ENCODE results near the gene IGSF6.
A peak's percentile ranks its signal among the peaks of the same experiment; 100 is the strongest.
"Not testable (repeated sequence)": the region's sequence is repeated elsewhere in the genome, so short reads cannot be mapped to it uniquely, and the experiment has no call there.

Gene IGSF6, protein sequence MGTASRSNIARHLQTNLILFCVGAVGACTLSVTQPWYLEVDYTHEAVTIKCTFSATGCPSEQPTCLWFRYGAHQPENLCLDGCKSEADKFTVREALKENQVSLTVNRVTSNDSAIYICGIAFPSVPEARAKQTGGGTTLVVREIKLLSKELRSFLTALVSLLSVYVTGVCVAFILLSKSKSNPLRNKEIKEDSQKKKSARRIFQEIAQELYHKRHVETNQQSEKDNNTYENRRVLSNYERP

DNA sequence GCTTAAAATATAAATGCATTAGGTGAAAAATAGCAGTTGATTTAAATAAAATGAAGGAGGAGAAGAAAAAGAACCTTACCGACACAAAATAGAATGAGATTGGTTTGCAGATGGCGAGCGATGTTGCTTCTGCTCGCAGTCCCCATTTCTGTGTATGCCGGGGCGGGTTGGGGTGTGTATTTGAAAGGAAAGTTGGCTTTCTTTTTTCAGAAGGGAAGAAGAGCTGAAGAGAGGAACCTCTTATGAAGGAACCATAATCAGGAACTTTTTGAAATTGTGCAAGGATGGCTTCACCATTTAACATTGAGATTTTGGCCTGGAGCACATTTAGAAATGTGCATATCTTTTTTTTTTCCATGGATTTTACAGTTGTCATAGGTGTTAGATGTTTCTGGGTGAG, at the start of gene IGSF6:
TSS of gene IGSF6 (minus strand) at position 156 of the 400 bp plus-strand sequence. CDS start at position 146, 10 bp downstream.
- no peak for DNase-seq

DNA sequence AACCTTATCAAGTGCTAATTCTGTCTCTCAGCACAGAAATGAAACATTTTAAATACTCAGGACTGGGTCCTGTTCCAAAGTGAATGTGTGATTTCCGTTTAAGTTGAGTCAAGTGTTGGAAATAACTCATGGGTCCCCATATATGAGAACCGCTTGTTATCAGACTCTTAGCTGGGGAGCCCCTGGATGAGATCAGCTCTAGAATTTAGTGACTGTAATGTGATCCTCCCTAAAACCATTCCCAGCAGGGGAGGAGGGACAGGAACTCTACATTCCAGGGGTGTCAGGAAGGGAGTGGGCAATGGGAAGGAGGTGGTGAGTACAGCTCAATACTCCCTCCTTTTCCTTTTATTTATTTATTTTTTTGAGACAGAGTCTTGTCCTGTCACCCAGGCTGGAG, 48.9 kb upstream of the IGSF6 start:
- DNase-seq: no peak

DNA sequence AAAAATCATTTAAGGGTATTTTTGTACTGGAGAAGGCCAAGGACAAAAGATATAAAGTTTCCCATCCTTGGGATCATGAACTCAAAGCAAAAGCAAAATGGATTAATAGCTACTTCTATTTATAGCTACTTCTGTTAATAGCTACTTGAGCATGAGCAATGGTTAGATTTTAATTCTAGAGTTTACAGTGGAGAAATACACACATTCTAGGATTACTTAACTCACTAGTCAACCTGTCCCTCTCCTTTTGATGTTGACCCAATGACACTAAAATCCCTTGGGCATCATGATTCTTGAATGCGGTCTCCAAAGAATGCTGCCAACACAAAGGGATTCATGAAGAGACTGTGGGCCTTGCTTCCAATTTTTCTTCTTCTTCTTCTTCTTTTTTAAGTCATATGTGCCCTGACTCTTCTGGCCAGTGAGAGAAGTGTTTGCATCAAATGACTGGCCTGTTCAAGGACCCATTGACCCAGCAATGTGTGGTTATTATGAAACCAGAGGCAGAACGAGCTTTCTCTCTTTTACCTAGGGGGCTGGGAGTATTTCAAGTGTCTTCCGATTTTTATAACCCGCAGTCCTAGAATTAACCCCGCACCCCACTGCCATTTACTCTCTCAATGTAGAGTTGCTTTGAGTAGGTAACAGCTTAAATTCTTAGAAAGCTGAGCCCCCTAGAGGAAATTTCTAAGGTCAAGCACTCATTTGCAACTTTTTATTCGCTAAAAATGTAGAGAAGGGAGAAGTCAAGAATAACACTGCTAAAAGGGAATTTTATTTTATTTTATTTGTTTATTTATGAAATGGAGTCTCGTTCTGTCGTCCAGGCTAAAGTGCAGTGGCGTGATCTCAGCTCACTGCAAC, 46.0 kb upstream of the IGSF6 start:
- DNase-seq: no peak

DNA sequence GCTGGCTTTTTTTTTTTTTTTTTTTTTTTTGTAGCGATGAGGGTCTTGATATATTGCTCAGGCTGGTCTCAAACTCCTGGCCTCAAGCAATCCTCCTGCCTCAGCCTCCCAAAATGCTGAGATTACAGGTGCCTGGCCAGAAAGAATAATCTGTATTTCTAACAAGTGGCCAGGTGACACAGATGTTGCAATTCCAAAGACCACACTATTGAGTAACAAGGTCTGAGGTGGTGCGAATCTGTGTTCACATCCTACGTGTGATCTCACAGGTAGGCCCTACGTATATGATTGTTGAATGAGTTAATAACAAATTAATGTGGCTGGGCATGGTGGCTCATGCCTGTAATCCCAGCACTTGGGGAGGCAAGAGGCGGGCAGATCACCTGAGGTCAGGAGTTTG, 44.6 kb upstream of the IGSF6 start:
- no peak for DNase-seq

DNA sequence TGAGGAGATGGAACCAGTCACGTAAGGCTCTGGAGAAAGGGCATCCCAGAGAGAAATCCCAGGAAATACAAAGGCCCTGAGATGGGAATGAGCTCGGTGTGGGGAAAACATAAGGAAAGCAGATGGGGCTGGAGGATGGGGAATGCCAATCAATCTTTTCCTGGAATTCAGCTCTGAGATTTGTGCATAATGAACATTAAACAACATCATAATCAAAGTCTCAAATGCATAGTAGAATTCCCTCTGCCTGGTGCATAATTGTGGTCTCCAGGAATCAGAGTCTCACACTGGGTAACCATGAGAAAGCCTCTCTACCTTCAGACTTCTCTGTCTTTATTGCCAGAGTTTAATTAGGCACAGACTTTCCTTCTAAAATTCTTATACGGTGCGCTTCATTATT, 42.2 kb upstream of the IGSF6 start:
- DNase-seq: no peak

DNA sequence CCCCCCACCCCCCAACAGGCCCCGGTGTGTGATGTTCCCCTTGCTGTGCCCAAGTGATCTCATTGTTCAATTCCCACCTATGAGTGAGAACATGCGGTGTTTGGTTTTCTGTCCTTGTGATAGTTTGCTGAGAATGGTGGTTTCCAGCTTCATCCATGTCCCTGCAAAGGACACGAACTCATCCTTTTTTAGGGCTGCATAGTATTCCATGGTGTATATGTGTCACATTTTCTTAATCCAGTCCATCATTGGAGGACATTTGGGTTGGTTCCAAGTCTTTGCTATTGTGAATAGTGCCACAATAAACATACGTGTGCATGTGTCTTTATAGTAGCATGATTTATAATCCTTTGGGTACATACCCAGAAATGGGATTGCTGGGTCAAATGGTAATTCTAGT, 38.6 kb upstream of the IGSF6 start:
- not testable (repeated sequence) for DNase-seq

DNA sequence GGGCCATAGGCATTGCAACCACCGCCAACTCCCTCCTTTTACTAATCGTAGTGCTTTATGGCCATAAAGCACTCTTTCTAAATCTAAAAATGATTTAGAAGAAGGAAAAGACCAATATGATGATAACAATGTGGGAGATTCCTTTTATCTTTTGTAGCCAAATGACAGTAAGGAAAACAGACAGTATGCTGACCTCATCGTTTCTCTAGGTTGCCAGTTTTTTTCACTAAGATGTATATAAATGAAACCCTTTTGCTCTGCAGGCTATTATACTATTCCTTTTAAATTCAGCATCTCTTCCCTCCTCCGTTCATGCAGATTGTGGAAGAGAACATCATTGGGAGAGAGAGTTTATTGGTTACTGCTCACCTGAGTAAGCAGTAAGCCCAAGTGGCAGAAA, 36.7 kb upstream of the IGSF6 start:
- DNase-seq: no peak

DNA sequence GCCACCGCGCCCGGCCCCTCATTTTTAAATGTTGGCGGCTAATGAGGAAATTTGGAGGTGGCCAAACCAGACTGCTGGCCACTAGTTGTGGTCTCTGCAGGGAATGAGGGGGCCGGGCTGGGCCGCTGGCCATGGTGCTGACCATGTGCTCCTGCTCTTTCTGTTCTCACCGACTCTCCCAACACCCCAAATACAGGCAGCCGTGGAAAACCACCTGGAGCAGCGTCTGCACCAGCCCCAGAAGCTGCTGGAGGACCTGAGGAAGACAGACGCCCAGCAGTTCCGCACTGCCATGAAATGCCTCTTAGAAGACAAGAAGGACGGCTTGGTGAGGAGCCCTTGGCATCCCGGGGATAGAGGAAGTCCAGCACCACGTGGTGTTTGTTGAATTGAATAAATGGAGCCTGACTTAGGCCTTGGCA, 32.6 kb upstream of the IGSF6 start:
- no peak for DNase-seq

DNA sequence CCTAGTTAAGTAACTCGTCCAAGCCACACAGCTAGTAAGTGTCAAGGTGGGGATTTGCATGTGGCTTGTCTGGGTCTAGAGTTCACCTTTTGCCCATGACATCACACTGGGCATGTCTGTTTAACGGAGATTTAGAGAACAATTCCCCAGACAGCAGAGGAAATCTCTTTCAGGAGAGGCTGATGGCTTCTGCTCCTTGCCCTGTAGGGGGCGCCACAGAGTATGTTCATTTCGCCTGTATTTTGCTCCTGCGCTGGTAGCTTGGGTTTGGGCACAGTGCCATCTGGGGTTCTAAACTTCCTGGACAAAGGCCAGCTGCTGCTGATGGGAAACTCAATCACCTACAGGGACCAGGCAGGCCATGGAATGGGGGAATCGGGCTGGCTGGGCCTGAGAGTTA, 31.8 kb upstream of the IGSF6 start:
- no peak for DNase-seq

DNA sequence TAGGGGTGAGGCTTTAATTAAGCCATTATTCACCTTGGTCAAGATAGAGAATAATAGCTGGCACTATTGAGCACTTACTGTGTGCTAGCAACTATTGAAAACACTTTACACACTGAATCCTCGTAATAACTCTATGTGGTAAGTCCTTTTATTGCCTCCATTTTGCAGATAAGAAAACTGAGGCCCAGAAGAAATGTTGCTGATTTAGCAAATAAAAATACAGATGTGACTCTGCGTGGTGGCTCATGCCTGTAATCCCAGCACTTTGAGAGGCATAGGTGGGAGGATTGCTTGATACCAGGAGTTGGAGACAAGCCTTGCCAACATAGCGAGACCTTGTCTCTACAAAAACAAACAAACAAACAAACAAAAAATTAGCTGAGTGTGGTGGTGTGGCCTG, 30.8 kb upstream of the IGSF6 start:
- DNase-seq: no peak

DNA sequence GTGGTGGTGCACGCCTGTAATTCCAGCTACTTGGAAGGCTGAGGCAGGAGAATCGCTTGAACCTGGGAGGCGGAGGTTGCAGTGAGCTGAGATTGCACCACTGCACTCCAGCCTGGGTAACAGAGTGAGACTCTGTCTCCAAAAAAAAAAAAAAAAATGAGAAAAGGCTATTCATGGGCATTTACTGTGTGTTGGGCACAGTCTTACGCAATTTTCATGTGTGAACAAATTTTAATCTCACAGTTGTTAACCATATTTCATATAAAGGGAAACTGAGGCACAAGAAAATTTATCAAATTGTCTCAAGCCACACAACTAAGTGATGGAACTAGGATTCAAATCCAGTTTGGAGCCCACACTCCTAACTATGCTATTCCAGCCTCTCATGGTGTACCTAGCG, 28.3 kb upstream of the IGSF6 start:
- DNase-seq: not testable (repeated sequence)

DNA sequence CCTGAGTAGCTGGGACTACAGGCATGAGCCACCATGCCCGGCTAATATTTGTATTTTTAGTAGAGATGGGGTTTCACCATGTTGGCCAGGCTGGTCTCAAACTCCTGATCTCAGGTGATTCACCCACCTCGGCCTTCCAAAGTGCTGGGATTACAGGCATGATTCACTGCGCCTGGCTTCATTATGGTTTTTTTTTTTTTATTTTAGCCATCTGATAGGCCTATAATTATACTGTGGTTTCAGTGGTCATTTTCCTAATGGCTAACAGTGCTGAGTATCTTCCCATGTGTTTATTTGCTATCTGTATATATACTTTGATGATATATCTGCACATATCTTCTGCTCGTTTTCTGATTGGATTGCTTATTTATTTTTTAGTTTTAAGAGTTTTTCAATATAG, 22.0 kb upstream of the IGSF6 start:
- not testable (repeated sequence) for DNase-seq

DNA sequence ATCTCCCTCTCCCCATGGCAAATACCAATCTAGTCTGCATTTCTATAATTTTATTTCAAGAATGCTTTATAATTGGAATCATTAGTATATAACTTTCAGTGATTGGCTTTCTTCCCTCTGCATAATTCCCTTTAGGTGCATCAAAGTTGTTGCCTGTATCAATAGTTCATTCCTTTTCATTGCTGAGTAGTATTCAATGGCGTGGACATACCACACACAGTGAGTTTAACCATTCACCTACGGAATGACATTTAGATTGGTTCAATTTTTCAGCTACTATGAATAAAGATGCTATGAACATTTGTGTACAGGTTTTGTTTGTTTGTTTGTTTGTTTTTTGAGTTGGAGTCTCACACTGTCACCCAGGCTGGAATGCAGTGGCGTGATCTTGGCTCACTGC, 21.1 kb upstream of the IGSF6 start:
- no peak for DNase-seq

DNA sequence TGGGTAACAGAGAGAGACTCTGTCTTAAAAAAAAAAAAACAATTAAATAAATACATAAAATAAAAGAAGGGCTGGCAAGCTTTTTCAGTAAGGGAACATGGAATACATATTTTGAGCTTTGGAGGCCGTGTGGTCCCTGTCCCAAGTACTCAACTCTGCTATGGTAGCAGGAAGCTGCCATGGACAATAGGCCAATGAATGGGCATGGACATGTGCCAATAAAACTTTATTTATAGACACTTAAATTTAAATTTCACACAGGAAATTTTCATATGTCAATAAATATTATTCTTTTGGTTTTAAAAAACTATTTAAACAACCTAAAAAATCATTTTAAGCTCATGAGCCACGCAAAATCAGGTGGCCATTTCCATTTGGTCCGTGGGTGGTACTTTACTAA, 15.2 kb upstream of the IGSF6 start:
- DNase-seq: no peak

DNA sequence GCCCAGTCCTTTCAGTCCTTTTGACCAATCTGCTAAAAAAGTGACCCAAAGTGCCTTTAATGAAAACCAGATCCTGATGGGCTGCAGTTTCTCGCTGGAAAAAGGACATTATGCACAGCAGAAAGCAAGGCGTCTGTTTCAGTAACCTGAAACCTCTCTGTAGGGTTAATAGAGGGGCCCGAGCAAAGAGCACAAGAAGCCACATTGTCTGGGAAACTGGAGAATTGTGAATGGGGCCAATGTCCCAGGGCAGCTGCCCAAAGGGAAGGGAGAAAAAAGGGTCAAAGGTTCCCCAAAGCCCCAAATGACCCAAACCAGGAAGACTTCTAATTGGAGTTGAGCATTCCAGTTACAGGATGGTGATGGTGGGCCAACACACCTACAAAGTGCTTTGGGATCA, 14.4 kb upstream of the IGSF6 start:
- DNase-seq: no peak

DNA sequence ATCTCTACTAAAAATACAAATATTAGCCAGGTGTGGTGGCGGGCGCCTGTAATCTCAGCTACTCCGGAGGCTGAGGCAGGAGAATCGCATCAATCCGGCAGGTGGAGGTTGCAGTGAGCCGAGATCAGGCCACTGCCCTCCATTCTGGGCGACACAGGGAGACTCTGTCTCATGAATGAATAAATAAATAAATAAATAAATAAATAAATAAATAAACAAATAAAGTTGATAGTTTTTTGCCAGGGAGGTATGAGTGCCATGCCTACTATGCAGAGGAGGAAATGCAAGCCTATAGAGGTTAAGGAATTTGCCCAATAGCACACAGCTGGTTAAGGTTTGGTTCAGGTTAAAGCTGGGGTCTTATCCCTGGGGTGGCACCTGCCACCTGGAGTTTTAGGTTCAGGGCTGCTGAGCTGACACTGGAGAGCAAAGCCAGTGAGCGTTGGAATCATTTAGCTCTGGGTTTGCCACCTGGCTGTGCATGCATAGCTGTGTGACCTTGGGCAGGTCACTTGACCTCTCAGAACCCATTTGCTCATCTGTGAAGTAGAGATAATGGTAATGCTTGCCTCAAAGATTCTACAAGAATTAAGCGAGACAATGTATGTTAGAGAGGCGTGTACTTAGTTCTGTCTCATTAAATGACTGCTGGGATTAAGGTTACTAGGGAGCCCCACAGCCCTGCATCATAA, 12.5 kb upstream of the IGSF6 start:
- DNase-seq: no peak

DNA sequence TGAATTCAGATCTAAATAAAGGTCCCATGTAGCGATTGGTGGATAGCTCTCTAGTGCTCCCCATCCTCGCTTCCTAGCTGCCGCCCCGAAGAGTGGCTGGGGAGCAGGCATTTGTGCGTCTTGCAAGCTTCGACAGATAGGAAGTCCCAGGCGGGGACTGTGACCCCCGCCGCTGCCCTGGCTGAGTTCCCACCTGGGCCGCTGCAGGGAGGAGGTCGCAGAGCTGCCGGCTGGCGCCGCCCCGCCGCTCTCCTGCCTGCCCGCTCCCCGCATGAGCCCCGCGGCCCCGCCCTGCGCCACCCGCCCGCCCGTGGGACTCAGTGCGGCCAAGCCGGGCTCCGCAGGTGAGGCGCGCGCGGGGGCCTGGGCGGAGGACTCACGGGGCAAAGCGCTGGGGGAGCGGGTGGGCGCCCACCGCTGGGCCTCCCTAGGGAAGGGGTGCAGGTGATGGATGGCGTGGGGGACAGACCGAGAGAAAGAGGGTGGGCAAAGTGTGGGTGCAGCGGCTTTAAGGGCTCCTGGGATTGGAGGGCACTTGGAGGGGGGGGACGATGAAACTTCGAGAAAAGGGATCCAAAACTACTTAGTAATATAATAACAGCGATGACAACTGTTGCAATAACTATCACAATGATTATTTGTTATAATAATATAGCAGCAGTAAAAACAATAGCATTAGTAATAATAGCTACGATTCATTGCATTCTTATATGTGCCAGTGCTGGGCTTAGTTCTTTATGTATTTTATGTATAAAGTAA, 11.7 kb upstream of the IGSF6 start, which contains the start of gene OTOA:
TSS of gene OTOA (plus strand) at position 80 of the 759 bp plus-strand sequence. CDS start 14,547 bp downstream, outside the sequence.
- DNase-seq: no peak

DNA sequence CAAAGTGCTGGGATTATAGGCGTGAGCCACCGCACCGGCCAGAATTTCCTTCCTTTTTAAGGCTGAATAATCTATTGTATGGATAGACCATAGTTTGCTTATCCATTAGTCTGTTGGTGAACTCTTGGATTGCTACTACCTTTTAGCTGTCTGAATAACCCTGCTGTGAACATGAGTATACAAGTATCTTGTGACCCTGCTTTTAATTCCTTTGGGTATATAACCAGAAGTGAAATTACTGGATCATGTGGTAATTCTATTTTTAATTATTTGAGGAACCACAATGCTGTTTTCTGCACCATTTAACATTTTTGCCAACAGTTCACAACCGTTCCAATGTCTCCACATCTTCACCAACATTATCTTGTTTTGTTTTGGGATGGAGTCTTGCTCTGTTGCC, 6.7 kb upstream of the IGSF6 start:
- DNase-seq: no peak

DNA sequence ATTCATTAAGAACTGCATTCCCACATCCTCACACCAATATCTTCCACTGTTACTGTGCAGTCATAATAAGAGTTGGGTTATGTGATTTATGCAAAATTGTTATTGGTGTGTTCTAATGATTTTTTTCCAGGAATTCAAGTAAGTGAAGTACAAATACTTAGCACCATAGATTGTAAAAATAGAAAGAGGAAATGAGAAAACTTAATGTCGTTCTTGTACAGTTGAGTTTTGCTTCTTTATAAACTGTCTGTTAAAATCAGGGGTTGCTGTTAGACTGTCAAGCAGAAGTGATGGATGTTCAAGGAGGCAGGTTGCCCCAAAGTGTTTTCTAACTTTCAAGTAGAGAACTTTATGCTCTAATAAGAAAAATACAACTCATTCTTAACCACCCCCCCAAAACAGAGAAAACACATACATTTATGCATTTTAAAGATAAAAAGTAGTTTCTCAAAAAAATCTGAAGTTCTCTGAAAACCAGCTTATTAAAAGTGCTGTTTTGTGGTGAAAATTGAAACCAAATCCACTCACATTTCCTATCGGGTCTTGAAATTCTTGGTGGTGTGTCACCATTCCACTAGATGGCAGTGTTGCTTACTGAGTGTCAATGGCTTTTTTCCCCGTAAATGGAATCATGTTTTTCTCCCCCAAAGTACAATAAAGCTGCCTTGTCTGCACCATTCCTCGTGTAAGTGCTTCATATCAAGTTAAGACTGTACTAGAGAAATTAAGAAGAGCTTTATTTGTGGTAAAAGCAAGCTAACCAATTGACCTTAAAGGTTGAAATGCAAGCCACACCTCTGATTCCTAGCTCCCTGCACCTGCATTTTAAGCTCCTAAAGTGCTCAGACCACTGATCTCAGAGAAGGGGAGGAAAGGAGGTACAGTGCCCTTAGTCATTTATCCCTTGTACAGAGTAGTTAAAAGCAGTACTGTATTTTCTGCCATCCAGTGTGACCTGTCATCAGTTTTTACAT, 4.7 kb upstream of the IGSF6 start:
- DNase-seq: peak; percentile 26

DNA sequence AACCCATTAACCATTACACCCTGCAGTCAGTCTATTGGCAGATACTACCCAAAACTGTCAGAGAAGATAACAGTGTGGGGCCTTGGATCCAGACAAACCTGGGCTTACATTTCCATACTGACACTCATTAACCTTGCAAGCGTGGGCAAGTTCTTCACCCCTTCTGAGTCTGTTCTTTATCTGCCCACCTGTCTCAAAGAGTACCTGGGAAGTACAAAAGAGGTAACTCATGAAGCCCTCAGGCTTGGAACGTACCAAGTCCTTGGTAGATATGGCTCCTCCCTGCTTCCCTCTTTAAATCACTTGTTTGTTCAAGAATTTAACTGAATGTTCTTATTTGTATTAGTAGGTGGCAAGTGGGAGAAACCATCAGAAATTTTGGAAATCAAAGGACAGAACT, 2.5 kb upstream of the IGSF6 start:
- DNase-seq: no peak

DNA sequence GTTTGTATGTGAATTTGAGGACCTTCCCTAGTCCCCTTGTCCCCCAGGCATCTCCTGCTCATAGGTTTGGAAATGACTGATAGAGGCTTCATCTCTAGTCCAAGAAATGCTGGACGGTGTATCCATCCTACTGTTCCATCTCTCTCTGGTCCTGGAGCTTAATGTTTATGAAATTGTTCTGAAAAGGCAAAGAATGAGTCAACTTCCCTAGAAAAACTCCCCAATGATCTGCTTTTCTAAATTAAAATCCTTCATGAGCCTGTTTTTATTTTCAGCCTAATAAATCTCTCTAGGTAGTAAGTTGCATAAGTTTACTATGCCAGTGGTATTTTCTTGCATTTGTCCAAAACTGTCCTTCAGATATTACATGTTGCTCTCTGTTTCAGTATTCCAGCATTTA, 2.1 kb upstream of the IGSF6 start:
- no peak for DNase-seq

DNA sequence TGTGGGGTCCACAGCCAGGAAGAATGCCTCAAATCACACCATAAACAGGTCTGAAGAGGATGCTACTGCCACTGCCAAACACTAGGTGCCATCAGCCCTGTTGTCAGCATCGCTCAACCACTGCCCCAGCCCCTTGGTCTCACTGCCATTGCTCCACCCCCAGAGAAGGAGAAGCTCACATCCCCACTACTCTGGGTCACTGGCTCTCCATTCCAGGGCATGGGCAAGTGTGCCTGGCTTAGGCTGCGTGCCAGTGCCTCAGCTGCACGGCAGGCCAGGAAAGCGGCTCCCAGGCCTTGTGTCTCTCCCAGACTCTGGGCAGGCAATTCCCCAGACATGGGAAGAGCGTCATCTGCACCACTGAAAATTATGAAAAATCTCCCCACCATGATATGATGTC, 1.2 kb upstream of the IGSF6 start:
- DNase-seq: no peak
